ENCODE measurements around the gene INO80C. TPM values are rescaled to one million over a fixed set of nuclear protein-coding genes. Genes with fewer than 3 reads are reported as not detected.

The INO80C gene
- total RNA-seq, 2 experiments from 2014 or later: 5.9 to 10.3 TPM

- Histone ChIP-seq H3K36me3 (ENCODE audit: insufficient read depth, low read length) (no peaks in the 10 kb centered on the region), H3K9me3 (ENCODE audit: low read length) (no peaks in the 10 kb centered on the region), H3K4me3 (ENCODE audit: low read depth, low read length, poor library complexity, severe bottlenecking) (no peak overlapping the region), H3K79me2 (ENCODE audit: insufficient read depth, low read depth, low read length) (no peaks in the 10 kb centered on the region), H2AFZ (ENCODE audit: low read length) (peak overlapping the region; percentile 36; the same call in 1 of the 2 replicates), H3K27ac (ENCODE audit: low read depth, low read length, poor library complexity, severe bottlenecking) (no peak overlapping the region), H3K9me2 (ENCODE audit: insufficient read depth, low read length) (no peaks in the 10 kb centered on the region), H3K4me1 (ENCODE audit: insufficient read depth, low read length, poor library complexity, severe bottlenecking) (peaks cover 7% of the 10 kb centered on the region), H4K20me1 (ENCODE audit: insufficient read depth, low read length) (no peaks in the 10 kb centered on the region), H3K4me2 (ENCODE audit: low read length) (no peak overlapping the region)
- TF ChIP-seq EZH2phosphoT487 (IDR thresholded peaks at IDR 0.05; ENCODE audit: borderline replicate concordance, low read depth, low read length) (no peak), CTCF (conservative IDR thresholded peaks at IDR 0.05; ENCODE audit: low read length) (no peak)
- POLR2A ChIA-PET: interaction anchor here (0.5 to 0.6 kb wide), 2 partner anchors 15 to 544 kb away, joined by 3 read pairs; no protein-coding TSS in a partner anchor
- intact Hi-C loops (cut with micrococcal nuclease; ENCODE audit: unreplicated experiment): no loop called here
- BruUV-seq (replicated peaks): no TSS peak
- DNase-seq (ENCODE audit: low spot score): no peak
- CTCF ChIA-PET (ENCODE audit: unreplicated experiment): no interaction called here
Measured at GRCh38 chr18:35443847-35444246, 53.9 kb downstream of the INO80C start.

- Histone ChIP-seq H3K79me2 (ENCODE audit: insufficient read depth, low read depth, low read length) (no peaks in the 10 kb centered on the region), H3K4me2 (ENCODE audit: low read length) (no peak overlapping the region), H3K4me3 (ENCODE audit: low read depth, low read length, poor library complexity, severe bottlenecking) (no peak overlapping the region), H3K36me3 (ENCODE audit: insufficient read depth, low read length) (no peaks in the 10 kb centered on the region), H3K4me1 (ENCODE audit: insufficient read depth, low read length, poor library complexity, severe bottlenecking) (peaks cover 7% of the 10 kb centered on the region), H4K20me1 (ENCODE audit: insufficient read depth, low read length) (no peaks in the 10 kb centered on the region), H3K9me3 (ENCODE audit: low read length) (no peaks in the 10 kb centered on the region), H2AFZ (ENCODE audit: low read length) (peak overlapping the region; percentile 36; the same call in 1 of the 2 replicates), H3K27ac (ENCODE audit: low read depth, low read length, poor library complexity, severe bottlenecking) (no peak overlapping the region), H3K9me2 (ENCODE audit: insufficient read depth, low read length) (no peaks in the 10 kb centered on the region)
- ChIA-PET CTCF (ENCODE audit: unreplicated experiment) (no interaction called here), POLR2A (interaction anchor here (0.5 kb wide), 1 partner anchor 545 kb away, joined by 3 read pairs; no protein-coding TSS in a partner anchor)
- DNase-seq (ENCODE audit: low spot score): no peak
- TF ChIP-seq CTCF (conservative IDR thresholded peaks at IDR 0.05; ENCODE audit: low read length) (no peak), EZH2phosphoT487 (IDR thresholded peaks at IDR 0.05; ENCODE audit: borderline replicate concordance, low read depth, low read length) (no peak)
- no TSS peak for BruUV-seq (replicated peaks)
- intact Hi-C loops (cut with micrococcal nuclease; ENCODE audit: unreplicated experiment): no loop called here
Measured at GRCh38 chr18:35443434-35443833, 54.3 kb downstream of the INO80C start.

DNA sequence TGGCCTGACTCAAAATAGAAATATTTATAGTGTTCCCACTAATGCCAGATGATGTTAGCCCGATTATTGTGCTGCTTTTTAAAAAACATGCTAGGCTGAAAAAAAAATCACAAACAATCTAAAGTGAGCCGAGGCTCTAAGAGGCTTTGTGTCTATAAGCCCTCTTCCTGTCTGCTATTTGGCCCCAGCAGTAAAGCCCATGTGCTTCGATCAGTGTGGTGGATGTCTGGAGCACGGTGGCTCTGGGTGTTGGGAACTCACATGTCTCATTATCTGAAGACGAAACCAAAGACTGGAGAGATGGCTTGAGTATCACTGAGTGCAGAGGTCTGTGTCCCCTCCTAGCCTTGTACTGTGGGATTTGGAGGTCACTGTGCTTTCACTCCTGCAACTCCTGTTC is 55.1 kb downstream of the INO80C start:
- Histone ChIP-seq H3K27ac (ENCODE audit: low read depth, low read length, poor library complexity, severe bottlenecking) (no peak overlapping the region), H3K4me3 (ENCODE audit: low read depth, low read length, poor library complexity, severe bottlenecking) (no peak overlapping the region), H4K20me1 (ENCODE audit: insufficient read depth, low read length) (no peaks in the 10 kb centered on the region), H2AFZ (ENCODE audit: low read length) (peak overlapping the region; percentile 36; the same call in 1 of the 2 replicates), H3K36me3 (ENCODE audit: insufficient read depth, low read length) (no peaks in the 10 kb centered on the region), H3K4me1 (ENCODE audit: insufficient read depth, low read length, poor library complexity, severe bottlenecking) (peaks cover 7% of the 10 kb centered on the region), H3K79me2 (ENCODE audit: insufficient read depth, low read depth, low read length) (no peaks in the 10 kb centered on the region), H3K9me3 (ENCODE audit: low read length) (no peaks in the 10 kb centered on the region), H3K9me2 (ENCODE audit: insufficient read depth, low read length) (no peaks in the 10 kb centered on the region), H3K4me2 (ENCODE audit: low read length) (no peak overlapping the region)
- BruUV-seq (replicated peaks): no TSS peak
- DNase-seq (ENCODE audit: low spot score): no peak
- TF ChIP-seq EZH2phosphoT487 (IDR thresholded peaks at IDR 0.05; ENCODE audit: borderline replicate concordance, low read depth, low read length) (no peak), CTCF (conservative IDR thresholded peaks at IDR 0.05; ENCODE audit: low read length) (no peak)
- CTCF ChIA-PET (ENCODE audit: unreplicated experiment): no interaction called here
- intact Hi-C loops (cut with micrococcal nuclease; ENCODE audit: unreplicated experiment): no loop called here
- POLR2A ChIA-PET: interaction anchor here (0.9 kb wide), 1 partner anchor 640 kb away, joined by 3 read pairs; no protein-coding TSS in a partner anchor

Data from OCI-LY7 (cell line).